HG02759 (cell line): Measurements from ENCODE around the gene CAMK4.

ENCODE experiments used
- ATAC-seq: cut with Tn5 transposase; IDR thresholded peaks from one replicate; pipeline ENCODE4 v1.9.1; 2021; ENCODE audit warnings: mild to moderate bottlenecking, moderate library complexity; ENCODE audit not compliant: unreplicated experiment

Gene CAMK4

DNA sequence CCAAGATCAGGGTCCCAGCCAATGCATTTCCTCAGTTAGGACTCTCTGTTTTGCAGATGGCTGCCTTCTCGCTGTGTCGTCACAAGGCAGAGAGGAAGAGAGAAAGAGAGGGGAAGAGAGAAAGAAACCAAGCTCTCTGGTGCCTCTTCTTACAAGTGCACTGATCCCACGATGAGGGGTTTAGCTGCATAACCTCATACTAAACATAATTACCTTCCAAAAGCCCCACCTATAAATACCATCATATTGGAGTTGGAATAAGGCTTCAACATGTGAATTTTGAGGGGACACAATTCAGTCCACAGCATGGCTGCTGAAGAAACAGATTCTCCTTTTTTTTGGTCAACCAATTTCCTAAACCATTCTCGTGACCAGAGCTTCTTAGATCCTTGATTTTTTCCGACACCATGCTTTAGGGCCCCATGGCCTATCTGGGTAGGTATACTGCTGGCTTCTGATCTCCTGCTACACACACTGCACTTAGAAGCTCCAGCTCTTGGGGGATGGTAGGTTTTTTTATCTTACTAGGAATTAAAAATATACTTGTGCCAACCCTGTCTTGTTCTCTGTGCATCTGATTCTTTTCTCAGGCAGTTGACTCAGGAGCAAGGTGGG lies 5.1 kb downstream of the CAMK4 start:
- ATAC-seq = no peak

DNA sequence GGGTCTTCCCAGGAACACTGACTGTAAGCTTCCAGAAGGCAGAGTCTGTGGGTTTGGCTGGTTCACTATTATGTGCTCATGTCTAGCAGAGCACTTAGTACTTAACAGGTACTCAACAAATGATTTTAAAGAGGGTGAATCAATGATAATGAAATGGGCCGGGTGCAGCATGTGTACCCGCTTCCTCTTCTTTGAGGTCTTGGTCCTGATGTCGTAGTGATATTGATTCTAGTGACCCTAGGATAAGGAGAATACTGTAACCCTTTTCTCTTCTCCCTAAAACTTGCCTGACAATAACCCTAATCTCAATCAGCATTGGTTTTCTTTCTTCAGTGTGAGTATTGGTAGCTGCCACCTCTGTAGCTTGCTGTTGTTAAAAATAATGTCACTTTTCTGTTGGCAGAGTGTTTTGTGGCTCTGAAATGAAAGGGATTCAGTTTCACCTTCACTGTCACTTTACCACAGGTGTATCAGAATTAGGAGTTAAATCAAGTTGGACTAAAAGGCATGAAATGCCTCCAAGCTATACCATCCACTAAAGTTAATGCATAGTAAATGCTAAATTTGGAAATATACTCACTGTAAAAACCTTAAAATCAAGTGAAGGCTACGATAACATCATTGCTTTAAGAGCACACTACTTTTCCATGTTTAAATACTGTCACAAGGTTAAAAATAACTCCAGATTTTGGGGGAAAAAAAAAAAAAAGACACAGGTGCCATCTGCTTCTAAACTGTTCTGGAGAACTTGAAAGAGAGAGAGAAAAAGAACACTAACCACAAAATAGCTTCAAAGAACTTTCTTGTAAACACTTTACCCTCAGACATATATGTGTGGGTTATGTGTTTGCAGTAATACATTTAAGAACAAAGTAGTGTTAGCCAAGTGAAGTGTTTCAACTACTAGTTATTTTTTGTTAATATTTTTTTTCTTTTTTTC lies 6.0 kb downstream of the CAMK4 start:
- ATAC-seq = peak; percentile 42

DNA sequence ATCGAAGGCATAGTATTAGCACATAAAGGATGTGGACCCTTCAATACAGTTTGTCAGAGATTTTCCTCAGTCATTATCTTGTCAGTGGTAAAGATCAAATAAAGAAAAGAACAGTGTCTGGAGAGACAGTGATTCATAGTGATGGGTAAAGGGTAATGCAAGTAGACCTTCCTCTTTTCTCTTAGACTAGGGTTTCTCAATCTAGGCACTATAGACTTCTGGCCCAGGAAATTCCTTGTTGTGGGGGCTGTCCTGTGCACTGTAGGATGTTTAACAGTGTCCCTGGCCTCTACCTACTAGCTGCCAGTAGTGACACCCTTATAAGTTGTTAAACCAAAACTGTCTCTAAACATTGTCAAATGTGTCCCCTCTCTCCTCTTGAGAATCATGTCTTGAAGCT lies 6.9 kb downstream of the CAMK4 start:
- ATAC-seq = no peak

DNA sequence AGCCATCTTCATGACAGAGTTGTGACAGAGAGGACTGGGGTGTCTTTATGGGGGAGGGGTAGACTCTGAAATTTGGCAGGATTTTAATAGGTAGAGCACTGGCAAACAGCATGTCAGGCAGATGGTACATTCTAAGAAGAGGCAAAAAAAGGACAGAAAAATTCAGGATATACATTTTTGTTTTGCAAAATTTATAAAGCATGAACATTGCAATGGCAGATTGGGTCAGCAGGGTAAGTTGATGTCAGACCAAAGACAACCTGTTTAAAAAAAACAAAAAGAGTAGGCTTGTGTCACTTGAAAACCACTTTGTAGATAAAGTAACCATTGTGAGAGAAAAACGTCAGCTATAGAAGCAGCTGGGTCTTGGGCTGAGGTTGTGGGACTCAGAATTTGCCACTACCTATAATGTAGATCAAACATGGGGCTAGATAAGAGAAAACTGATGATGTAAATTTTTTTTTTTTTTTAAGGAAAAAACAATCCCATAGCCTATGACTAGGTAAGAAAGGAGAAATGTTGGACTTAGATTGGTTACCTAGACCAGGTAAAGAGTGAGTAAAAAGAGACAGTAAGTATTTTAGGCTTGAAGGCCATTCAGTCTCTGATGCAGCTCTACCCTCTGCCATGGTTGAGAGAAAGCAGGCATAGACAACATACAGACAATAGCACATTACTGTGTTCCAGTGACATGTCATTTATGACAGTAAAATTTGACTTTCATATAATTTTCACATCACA lies 8.3 kb downstream of the CAMK4 start:
- ATAC-seq = no peak

DNA sequence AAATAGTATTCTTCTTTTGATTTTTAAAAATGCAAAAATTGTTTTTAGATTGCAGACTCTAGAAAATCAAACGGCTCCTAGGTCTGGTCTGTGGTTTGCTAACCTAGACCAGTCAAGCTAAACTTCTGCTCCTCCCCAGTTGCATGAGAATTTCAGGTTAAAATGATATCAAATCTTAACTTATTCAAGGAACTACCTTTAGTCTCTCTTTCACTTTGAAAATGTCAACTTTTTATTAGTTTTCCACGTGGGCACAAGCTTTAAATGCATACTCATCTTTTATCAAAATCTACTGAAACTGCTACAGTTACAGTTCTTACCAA lies 8.8 kb downstream of the CAMK4 start:
- no peak for ATAC-seq

DNA sequence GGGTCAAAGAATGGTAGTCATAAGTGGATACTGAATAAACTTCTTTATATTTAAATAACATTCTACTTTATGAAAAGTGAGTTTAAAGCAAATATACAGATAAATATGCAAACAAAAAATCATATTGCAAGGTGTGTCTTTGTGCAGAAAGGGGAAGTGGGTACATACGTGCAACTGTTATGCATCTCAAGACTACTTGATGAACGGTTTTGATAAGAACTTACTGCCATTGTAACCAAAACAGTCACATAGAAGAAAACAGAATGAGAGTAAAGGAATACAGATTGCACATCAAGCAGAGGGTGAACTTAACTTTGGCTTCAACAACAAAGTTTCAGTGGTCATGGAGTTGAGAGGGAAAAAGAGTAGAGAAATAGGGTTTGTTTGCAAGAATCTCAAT lies 9.9 kb downstream of the CAMK4 start:
- ATAC-seq = no peak

DNA sequence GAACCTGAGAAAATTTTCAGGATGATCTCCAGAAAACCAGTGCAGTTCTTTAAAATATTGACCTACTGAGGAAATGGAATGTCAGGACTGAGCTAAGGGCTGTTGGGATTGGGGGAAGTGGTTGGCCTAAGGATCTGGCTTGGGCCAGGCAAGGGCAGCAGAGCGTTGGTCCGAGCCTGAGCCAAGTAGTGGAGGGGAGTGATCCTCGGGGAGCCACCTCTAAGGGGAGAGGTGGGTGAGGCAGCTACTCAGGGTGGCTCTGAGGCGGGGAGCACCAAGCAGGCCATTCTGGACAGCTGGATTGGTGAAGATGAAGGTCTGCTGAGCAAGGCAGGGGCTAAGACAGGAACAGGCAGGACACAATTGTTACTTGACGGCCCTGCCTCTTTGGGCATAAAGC lies 11.5 kb downstream of the CAMK4 start:
- no peak for ATAC-seq

DNA sequence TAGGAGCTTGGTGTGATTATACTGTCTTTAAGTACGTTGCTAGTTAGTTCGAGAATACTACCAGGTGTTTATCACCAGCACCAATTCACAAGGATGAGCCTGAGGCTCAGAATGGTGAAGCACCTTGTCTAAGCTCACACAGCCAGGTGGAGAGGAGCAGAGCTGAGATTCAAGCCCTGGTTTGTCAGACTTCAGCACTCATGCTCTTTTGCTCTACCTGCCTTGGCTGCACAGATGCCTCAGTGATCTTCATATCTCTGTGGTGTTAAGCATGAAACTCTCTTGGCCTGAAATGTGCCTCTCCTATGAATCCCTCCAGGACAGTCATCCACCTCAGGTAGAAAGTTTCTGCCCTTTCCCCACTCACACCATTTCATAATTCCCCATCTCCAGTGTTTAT lies 12.2 kb downstream of the CAMK4 start:
- ATAC-seq = no peak

DNA sequence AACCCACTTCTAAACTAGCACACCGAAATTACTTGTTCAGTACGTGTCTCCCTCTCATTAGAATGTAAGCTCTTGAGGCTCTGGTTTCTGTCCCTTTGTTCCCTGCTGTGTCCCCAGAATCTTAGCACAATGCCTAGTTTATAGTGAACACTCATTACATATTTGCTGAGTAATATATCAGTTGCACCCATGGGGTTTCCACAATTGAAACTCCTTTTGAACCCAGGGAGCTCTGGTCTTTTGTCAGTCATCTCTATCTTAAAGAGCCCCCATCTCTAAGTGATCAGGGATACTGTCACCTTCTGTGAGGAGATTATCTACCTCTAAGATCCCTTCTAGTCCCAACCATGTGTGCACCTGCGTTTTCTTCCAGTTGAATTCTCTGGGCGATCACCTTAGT lies 12.8 kb downstream of the CAMK4 start:
- no peak for ATAC-seq

DNA sequence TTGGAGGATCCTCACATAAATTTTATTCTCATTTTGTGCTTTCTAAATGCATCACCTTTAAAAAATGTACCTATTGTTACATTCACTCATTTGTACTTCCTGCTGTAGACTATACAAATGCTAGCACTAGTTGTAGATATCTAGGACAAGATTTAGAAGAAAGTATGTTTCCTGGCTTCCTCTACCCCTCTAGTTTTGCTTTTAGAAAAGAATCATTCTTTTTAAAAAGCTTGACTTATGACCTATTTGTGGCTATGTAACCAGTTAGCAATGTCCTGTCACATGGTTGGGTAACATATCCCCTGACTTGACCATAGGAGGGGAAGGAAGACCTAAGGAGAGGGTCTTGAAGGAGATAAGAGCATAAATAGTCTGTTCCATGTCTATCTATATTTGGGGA lies 13.3 kb downstream of the CAMK4 start:
- no peak for ATAC-seq

DNA sequence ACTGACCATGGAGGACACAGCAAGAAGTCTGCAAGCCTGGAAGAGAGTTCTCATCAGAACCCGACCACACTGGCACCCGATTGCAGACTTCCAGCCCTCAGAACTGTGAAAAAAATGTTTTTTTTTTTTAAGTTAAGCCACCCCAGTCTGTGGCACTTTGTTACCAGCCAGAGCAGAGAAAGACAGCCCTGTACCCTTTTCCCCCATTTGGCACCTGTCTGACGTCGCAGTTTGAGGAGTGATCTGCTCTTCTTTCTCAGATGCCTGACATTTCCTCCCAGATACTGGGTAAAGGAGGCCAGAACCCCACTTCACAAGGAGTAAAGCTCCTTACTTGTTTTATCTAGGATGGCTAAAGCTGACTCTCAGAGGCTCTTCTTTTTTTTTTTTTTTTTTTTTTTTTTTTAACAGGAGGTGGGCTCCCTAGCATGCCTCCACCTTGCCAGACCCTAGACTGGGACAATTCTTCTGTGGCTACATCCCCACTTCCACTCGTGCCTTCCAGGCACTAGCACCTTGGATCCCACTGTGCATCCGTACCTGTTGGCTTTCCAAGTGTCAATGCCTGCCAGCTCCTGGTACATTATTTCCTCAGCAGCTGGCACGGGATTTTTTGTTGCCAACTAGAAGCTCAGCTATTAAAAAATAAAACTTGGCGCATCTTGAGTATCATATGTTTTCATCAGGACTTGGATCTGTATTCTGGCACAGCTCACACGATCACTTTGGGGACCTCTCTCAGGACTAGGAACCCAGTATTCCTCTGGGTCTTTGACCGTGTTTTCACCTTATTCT lies 14.4 kb downstream of the CAMK4 start:
- ATAC-seq = no peak

DNA sequence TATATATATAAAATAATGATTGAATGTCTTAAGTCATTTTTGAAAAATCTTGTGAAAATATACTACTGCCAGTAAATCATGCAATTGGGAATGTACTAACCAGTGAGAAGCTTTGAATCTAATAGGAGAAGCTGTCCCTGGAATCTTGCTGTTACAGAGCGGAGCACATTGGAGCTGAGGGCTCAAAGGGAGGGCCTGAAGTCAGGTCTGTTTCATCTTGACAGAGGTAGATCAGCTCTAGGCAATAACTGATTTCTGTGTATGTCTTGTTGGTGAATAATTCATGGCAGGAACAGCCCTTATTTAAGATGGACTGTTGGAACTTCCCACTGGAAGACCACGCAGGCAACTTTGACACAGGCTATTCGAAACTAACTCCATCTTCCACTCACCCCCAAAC lies 17.5 kb downstream of the CAMK4 start:
- ATAC-seq = no peak

DNA sequence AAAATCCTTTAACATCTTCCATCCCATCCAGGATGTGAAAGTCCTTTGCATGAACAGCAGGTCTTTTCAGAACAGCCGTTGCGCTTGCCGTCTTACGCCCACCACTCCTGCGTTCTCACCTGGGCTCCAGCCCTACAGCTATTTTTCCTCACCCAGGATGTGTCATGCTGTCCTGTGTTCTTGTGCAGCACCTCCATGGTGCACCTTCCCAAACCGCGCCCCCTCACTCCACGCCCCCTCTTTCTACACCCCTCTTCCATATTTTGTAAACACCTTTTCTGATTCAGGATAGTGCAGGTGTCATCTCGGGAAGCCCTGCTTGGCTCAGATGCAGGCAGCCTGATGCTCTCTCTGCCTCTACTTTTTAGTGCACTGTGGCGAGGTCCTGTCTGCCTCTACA lies 18.4 kb downstream of the CAMK4 start:
- no peak for ATAC-seq

DNA sequence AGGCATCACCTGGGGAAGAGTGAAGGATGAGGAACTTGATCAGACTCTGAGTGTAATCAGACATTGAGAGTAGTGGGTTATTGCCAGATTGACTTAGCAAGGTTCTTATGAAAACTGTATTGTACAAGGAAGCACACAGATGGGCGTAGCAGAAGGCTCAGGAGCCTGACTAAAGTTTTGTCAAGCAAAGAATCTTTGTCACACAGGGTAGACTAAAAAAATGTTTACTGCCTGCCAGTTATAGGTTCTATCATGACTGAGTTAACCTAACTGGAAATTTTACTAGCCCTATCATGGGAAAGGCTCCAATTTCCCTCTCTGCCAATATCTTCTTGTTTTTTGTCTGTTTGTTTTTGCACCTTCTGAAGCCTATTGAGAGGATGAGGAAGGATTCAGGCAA lies 19.1 kb downstream of the CAMK4 start:
- ATAC-seq = no peak

DNA sequence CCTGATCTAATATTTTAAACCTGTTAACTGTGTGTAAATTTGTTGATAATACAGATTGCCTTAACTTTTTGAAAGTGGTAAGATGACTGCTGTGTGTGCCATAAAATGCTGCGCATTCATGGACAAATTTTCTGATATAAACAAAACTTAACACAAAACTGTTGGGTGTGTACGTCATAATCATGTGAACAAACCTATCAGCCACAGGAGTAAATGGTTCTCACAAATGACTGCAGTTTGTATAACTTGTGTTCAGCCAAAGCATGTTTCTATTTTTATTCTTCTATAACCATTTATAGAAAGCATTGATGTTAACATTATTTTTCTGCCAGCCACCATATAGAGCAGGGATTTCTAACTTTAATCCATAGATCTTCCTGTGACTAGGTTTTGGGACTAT lies 21.5 kb downstream of the CAMK4 start:
- no peak for ATAC-seq

DNA sequence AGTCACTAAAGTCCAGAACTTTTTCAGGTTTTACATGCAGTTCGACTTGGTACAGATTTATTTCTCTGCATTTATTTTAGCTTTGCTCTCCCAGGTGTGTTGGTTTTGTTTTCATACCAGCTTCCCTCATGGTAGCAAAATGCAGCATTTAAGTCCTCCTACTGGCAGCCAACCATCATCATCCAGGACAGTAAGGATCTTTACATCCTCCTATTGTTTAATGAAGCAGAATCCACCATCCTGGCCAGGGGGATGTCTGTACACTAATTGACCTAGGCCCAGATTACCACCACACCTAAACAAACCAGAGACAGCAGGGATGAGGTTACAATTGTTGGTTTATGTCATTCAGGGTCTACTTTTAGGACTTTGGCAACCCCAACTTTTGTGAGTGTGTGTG lies 22.3 kb downstream of the CAMK4 start:
- no peak for ATAC-seq

DNA sequence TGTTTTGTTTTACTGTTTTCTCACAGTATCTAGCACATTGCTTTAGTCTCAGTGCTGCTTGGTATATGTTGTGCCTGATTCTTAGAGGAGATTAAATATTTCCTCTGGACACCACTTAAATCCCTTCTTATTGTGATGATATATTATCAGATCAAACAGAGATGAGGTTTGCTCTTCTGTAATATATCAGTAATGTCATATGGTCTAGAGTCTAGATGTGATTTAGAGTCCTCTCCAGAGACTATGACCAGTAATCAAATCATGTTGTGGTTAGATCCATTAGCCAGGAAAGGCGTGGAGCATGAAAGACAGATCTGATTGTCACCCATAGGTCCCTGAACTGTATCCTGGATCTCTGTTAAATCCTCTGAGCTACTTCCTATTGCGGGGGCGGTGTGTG lies 24.4 kb downstream of the CAMK4 start:
- no peak for ATAC-seq

DNA sequence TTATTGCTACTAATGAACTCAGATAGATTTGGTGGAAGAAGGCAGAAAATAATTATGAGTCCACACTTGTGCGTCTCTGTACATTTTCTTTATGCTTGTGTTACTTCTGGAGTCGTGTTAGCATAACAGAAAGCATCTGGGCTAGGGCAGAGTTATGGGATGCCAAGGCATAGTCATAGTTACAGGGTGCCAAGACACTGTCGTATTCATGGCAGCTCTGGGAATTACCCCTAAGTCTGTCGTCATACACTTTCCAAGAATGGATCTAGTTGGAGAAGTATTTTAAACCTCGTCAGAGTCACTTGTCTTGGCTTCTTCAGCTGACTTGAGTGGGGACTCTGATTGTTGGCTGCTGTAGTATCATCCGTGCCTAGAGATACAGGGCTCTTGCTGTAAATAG lies 27.7 kb downstream of the CAMK4 start:
- ATAC-seq = no peak

DNA sequence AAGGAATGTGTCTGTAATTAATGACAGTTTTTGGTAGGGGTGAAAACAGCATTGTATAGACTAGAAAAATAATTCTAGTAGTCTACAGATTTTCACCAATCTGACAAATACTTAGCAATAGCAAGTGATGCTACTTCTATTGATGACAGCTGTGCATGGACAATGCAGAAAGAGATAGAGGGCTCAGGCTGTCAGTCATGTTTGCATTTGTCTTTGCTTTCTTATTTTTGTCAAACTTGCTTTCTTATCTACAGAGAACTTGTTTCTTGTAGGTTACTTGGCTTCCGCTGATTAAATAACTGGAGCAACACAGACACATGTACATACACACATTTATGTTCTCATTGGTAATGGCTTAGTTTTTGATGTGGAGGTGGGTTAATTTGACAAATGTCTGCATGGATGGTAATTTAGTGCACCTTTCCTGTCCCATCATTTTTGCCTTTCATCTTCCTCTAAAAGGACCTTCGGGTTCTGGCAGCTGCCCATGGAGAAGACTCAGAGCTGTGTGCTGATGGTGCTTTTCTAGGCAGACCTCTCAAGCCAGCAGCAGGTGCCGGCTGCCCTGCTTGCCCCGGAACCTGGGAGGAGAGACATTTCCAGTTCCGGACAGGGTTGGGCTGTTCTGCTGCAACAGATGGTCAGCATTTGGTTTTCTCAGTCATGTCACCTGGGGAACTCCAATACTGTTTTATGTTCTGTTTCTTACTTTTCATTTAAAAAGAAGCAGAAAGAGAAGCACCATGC lies 28.8 kb downstream of the CAMK4 start:
- peak; percentile 62 for ATAC-seq

DNA sequence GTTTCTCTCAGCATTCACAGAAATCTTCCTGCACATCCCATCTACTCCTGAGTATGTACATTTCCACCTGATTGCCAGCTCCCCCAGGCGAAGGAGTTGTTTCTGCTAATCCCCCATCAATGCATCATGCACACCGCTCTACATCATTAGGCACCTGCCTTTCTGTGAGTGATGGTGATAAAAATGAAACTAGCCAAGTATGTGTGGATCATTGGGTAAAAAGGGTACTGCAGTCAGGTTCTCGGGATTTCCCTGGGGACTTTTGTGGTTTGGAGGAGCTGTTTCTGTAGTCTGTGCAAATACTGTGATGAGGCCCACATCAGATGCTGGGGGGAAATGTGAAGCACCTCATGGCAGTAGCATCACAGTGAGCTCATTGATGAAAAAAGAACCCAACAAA lies 30.4 kb downstream of the CAMK4 start:
- peak; percentile 89 for ATAC-seq

DNA sequence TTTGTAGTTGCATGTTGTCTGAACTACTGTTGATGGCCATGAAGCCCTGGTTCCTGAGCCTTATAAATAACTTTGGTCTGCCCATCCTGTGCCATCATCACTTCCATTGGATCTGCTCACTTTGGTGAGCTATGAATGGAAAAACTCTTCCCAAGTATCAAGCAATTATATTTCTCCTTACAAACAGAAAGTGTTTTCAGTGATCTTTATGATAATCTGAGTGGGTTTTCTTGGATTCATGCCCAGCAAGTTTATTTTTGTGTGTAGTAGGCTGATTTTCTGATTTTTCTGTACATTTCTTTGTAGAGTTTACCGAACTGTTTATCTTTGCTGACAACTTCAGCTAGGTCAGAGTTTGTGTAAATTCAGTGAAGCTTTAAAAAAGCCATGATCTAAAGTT lies 31.0 kb downstream of the CAMK4 start:
- peak; percentile 15 for ATAC-seq
